Stomach smooth muscle (tissue), 2 donors: ENCODE measurements around the gene ABCB7.
"Not testable (repeated sequence)": the region's sequence is repeated elsewhere in the genome, so short reads cannot be mapped to it uniquely, and the experiment has no call there.

Experiments
- H3K27ac ChIP-seq: one replicate; pipeline ENCODE4 v1.7.0; 2013; ENCODE audit warnings: mild to moderate bottlenecking, low read length, inconsistent platforms
- H3K27me3 ChIP-seq, 2 donors: one replicate each; pipeline ENCODE4 v1.7.0; 2013; ENCODE audit warnings: low read length in 2 of 2; ENCODE audit not compliant: insufficient read depth in 2 of 2, control insufficient read depth in 1 of 2
- H3K36me3 ChIP-seq, 2 donors: one replicate each; pipeline ENCODE4 v1.7.0; 2013; ENCODE audit warnings: low read length in 2 of 2; ENCODE audit not compliant: control insufficient read depth in 2 of 2, insufficient read depth in 2 of 2
- H3K4me1 ChIP-seq: one replicate; pipeline ENCODE4 v1.7.0; 2013; ENCODE audit warnings: low read length; ENCODE audit not compliant: control insufficient read depth, insufficient read depth
- H3K4me3 ChIP-seq, 2 donors: one replicate each; pipeline ENCODE4 v1.7.0; 2013; ENCODE audit warnings: low read length in 2 of 2
- H3K9ac ChIP-seq, 2 donors: one replicate each; pipeline ENCODE4 v1.7.0; 2013; ENCODE audit warnings: low read length in 2 of 2, mild to moderate bottlenecking in 1 of 2
- H3K9me3 ChIP-seq, 2 donors: one replicate each; pipeline ENCODE4 v1.7.0; 2013; ENCODE audit warnings: low read length in 2 of 2; ENCODE audit not compliant: control insufficient read depth in 2 of 2
- donor health status: healthy.
- donor health status: Pancreatic carcinoma.

The ABCB7 gene

GRCh38 chrX:75155827-75156525, at the start of gene ABCB7:
ABCB7 (minus strand) TSS chrX:75156283; CDS start chrX:75156272, 11 bp downstream.
- H3K27me3 ChIP-seq = no peaks in the 10 kb centered on the region

GRCh38 chrX:75188415-75189206, 32.5 kb upstream of the ABCB7 start:
- not testable (repeated sequence) for H3K4me3 ChIP-seq, H3K27ac ChIP-seq, H3K4me1 ChIP-seq, H3K36me3 ChIP-seq, H3K9me3 ChIP-seq, H3K27me3 ChIP-seq, H3K9ac ChIP-seq

More at GRCh38 chrX:75155827-75156525, at the start of gene ABCB7:
- Histone ChIP-seq H3K36me3 (no peaks in the 10 kb centered on the region), H3K9ac (peak within 1 kb of the TSS; percentile 83 to 93), H3K4me3 (peak within 1 kb of the TSS; percentile 78 to 96), H3K4me1 (no peaks in the 10 kb centered on the region), H3K9me3 (no peaks in the 10 kb centered on the region), H3K27ac (peak within 1 kb of the TSS; percentile 56)

- H3K9ac ChIP-seq = no peak overlapping the region
- no peak overlapping the region for H3K27ac ChIP-seq
- H3K27me3 ChIP-seq = no peaks in the 10 kb centered on the region
- no peaks in the 10 kb centered on the region for H3K4me1 ChIP-seq
- no peak overlapping the region for H3K4me3 ChIP-seq
- H3K36me3 ChIP-seq = no peaks in the 10 kb centered on the region
- no peaks in the 10 kb centered on the region for H3K9me3 ChIP-seq
Measured at GRCh38 chrX:75181721-75182120, 25.6 kb upstream of the ABCB7 start.

- H3K27ac ChIP-seq, H3K36me3 ChIP-seq, H3K4me3 ChIP-seq, H3K27me3 ChIP-seq, H3K9ac ChIP-seq, H3K4me1 ChIP-seq, H3K9me3 ChIP-seq: not testable (repeated sequence)
Measured at GRCh38 chrX:75179536-75180293, 23.6 kb upstream of the ABCB7 start.

GRCh38 chrX:75172257-75172890, 16.3 kb upstream of the ABCB7 start:
- not testable (repeated sequence) for H3K27ac ChIP-seq, H3K9ac ChIP-seq, H3K4me3 ChIP-seq, H3K27me3 ChIP-seq, H3K9me3 ChIP-seq, H3K36me3 ChIP-seq, H3K4me1 ChIP-seq

- no peaks in the 10 kb centered on the region for H3K36me3 ChIP-seq
- no peak overlapping the region for H3K27ac ChIP-seq
- H3K4me3 ChIP-seq = no peak overlapping the region
- H3K9me3 ChIP-seq = no peaks in the 10 kb centered on the region
- no peaks in the 10 kb centered on the region for H3K4me1 ChIP-seq
- H3K9ac ChIP-seq = no peak overlapping the region
- H3K27me3 ChIP-seq = no peaks in the 10 kb centered on the region
Measured at GRCh38 chrX:75158054-75158453, 2.0 kb upstream of the ABCB7 start.

DNA sequence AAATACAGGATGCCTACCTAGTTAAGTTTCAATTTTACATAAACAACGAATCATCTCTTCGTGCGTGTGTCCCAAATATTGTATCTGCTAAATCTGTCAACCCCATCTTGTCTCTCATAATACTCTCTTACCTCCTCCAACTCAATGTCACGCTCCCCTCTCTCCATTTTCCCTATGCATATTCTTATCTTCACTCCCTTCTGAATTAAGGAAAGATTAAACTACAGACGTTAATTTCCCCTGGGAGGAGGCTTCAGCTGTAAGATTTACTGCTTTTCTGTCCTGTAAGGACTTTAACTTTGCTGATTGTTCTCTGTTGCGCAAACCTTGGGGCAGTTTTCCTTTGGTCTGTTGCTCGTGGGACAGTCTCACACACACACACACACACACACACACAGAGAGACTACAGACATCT, 455 bp upstream of the ABCB7 start:
- peak overlapping the region; percentile 78 to 96 for H3K4me3 ChIP-seq
- H3K9me3 ChIP-seq = no peaks in the 10 kb centered on the region
- H3K4me1 ChIP-seq = no peaks in the 10 kb centered on the region
- no peaks in the 10 kb centered on the region for H3K27me3 ChIP-seq
- H3K36me3 ChIP-seq = no peaks in the 10 kb centered on the region
- H3K9ac ChIP-seq = peak overlapping the region; percentile 69 to 93
- peak overlapping the region; percentile 56 for H3K27ac ChIP-seq

- Histone ChIP-seq H3K36me3 (no peaks in the 10 kb centered on the region), H3K4me1 (no peaks in the 10 kb centered on the region), H3K27ac (no peak overlapping the region), H3K9me3 (no peaks in the 10 kb centered on the region), H3K9ac (peak overlapping the region; percentile 83 to 93), H3K4me3 (peak overlapping the region; percentile 78 to 96), H3K27me3 (no peaks in the 10 kb centered on the region)
Measured at GRCh38 chrX:75155447-75155826, 646 bp downstream of the ABCB7 start.

DNA sequence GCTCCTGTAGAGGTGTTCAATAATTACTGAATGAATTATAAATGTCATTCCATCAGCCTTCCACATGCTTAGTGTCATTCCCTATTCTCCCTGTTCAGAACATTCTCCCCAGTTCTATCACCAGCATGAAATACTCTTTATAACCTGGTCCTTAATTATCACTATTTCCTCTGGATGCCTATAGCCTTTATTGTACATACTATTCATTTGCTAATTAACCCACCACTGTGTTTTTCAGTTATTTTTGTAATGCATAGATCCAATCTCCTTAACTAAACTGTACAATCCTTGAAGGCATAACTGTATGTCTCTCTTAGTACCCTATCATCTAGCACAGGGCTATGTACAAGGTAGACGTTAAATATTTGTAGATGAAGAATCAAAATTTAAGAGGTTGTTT, 1.2 kb downstream of the ABCB7 start:
- Histone ChIP-seq H3K36me3 (no peaks in the 10 kb centered on the region), H3K27ac (no peak overlapping the region), H3K9ac (peak overlapping the region in 1 of 2 donors; percentile 93), H3K4me1 (no peaks in the 10 kb centered on the region), H3K4me3 (peak overlapping the region in 1 of 2 donors; percentile 46), H3K27me3 (no peaks in the 10 kb centered on the region), H3K9me3 (no peaks in the 10 kb centered on the region)

DNA sequence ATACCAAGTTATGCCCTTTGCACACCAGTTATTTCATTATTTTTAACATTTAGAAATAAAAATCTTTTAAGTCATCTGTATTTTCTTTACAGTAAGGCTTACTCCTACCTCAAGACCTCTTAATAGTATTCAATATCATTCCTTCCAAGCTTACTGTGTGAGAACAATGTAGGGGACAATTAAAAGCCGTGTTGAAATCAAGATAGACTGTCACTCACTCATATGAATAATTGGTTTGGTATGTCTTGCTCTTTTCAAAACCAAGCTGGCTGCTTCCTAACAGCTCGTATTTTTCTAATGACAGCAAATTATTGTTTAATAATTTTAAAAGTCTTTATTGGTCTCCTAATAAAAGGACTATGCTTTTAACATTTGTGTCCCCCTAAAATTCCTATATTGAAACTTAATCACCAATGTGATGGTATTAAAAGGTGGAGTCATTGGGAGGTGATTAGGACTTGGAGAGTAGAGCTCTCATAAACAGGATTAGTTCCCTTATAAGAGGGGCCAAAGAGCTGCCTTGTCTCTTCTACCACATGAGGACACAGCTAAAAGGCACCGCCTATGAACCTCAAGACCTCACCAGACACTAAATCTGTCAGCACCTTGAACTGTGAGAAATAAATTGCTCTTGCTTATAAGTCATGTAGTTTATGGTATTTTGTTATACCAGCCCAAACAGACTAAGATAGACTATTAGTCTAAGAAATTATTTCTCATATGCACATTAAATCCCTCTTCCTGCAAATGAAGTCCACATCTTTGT, 4.1 kb downstream of the ABCB7 start:
- Histone ChIP-seq H3K9ac (no peak overlapping the region), H3K9me3 (peaks cover 0 to 3% of the 10 kb centered on the region in 2 donors), H3K27ac (no peak overlapping the region), H3K36me3 (no peaks in the 10 kb centered on the region), H3K4me1 (no peaks in the 10 kb centered on the region), H3K4me3 (no peak overlapping the region), H3K27me3 (no peaks in the 10 kb centered on the region)
